A549 (cell line): ENCODE results near the gene MAPKAPK3. TPM values are rescaled to one million over a fixed set of nuclear protein-coding genes. Genes with fewer than 3 reads are reported as not detected.

Source experiments
- ATAC-seq, 2 experiments: fragments of 200-7000 bp in 1 of 2; fragments of >200 bp in 1 of 2; cut with Nextera tagmentation in 1 of 2; cut with Tn5 transposase in 1 of 2; 3 replicates each; pipeline versions ENCODE4 v1.8.0 to v1.9.1; 2018 to 2020; ENCODE audit warnings: mild to moderate bottlenecking in 1 of 2, moderate library complexity in 1 of 2
- CTCF ChIA-PET: fragments of 300-600 bp; sonication (Branson Sonifier 250); formaldehyde crosslinking; extraction: SDS; loops from one replicate; lab custom pipeline; 2021; ENCODE audit warnings: antibody characterized with exemption, inconsistent platforms; lab: Yijun Ruan, JAX
- POLR2A ChIA-PET: fragments of 350-600 bp; formaldehyde crosslinking; extraction: SDS; loops from one replicate; lab custom pipeline; 2021; ENCODE audit warnings: antibody characterized with exemption, inconsistent platforms; lab: Yijun Ruan, JAX
- DNase-seq, 2 experiments: peaks; one replicate each; pipeline versions ENCODE4 v3.0.0 to v3.0.0-alpha.2; 2011 to 2016; ENCODE audit warnings: low read depth in 1 of 2, low spot score in 1 of 2
- FAIRE-seq: peaks from 2 replicates; lab custom pipeline; 2011; peaks lifted over from hg19 to GRCh38; lab: Jason Lieb, UNC
- H3K27ac ChIP-seq, 2 experiments: fragments of >200 bp; sonication (Bioruptor Twin); formaldehyde crosslinking; 3 replicates each; pipeline ENCODE4 v1.5.1; 2016 to 2017
- H3K4me1 ChIP-seq: fragments of >200 bp; sonication (Bioruptor Twin); formaldehyde crosslinking; 3 replicates; pipeline ENCODE4 v1.6.1; 2016
- H3K4me2 ChIP-seq: fragments of >200 bp; sonication (Bioruptor Twin); formaldehyde crosslinking; 3 replicates; pipeline ENCODE4 v1.6.1; 2016
- H3K4me3 ChIP-seq: fragments of >200 bp; sonication (Bioruptor Twin); formaldehyde crosslinking; 3 replicates; pipeline ENCODE4 v1.5.1; 2016
- H3K9me3 ChIP-seq: fragments of >200 bp; sonication (Bioruptor Twin); formaldehyde crosslinking; 3 replicates; pipeline ENCODE4 v1.6.1; 2016
- ATOH8 ChIP-seq: fragments of 250-450 bp; sonication (Bioruptor Pico); IDR thresholded peaks from 2 replicates; pipeline ENCODE4 v1.5.0; 2020; ENCODE audit warnings: low read depth, mild to moderate bottlenecking, moderate library complexity
- CBX2 ChIP-seq: fragments of 200-600 bp; sonication (generic); IDR thresholded peaks from 2 replicates; pipeline ENCODE4 v1.6.1; 2016; ENCODE audit warnings: low read depth, mild to moderate bottlenecking, borderline replicate concordance
- CHD4 ChIP-seq: fragments of 200-600 bp; sonication (generic); IDR thresholded peaks from 2 replicates; pipeline ENCODE4 v1.6.1; 2016; ENCODE audit warnings: antibody characterized with exemption, mild to moderate bottlenecking, borderline replicate concordance
- E2F6 ChIP-seq: IDR thresholded peaks from 2 replicates; pipeline ENCODE4 v1.6.1; 2012; ENCODE audit warnings: low read depth, borderline replicate concordance
- HMGXB4 ChIP-seq: fragments of 250-450 bp; sonication (Bioruptor Pico); IDR thresholded peaks from 2 replicates; pipeline ENCODE4 v1.5.0; 2021; ENCODE audit warnings: mild to moderate bottlenecking, moderate library complexity, borderline replicate concordance
- HOXB5 ChIP-seq: fragments of 250-450 bp; sonication (Bioruptor Pico); IDR thresholded peaks from 2 replicates; pipeline ENCODE4 v1.5.0; 2020; ENCODE audit warnings: mild to moderate bottlenecking, moderate library complexity
- JUN ChIP-seq, 2 experiments: fragments of >200 bp; sonication (Bioruptor Twin); formaldehyde crosslinking; IDR thresholded peaks; 2 replicates in 1 of 2; 3 replicates in 1 of 2; pipeline ENCODE4 v1.6.1; 2016 to 2017
- MAZ ChIP-seq: fragments of 150-350 bp; IDR thresholded peaks from 2 replicates; pipeline ENCODE4 v1.6.1; 2014; ENCODE audit warnings: antibody characterized with exemption, low read depth, low read length, borderline replicate concordance
- MYC ChIP-seq: IDR thresholded peaks from 2 replicates; pipeline ENCODE4 v1.6.1; 2012; ENCODE audit warnings: mild to moderate bottlenecking, inconsistent platforms, low read length, improper control_type of control experiment, borderline replicate concordance
- REST ChIP-seq: fragments of 200-600 bp; sonication (generic); IDR thresholded peaks from 2 replicates; pipeline ENCODE4 v1.6.1; 2016; ENCODE audit warnings: antibody characterized with exemption, mild to moderate bottlenecking, moderate library complexity
- ZFP36 ChIP-seq: fragments of 450-650 bp; IDR thresholded peaks from 2 replicates; pipeline ENCODE4 v1.6.1; 2014; ENCODE audit warnings: borderline replicate concordance; ENCODE audit not compliant: partially characterized antibody
- WGBS: methylation state at CpG from one replicate; pipeline ENCODE4 v1.1.6; 2017; ENCODE audit errors: missing lambda C conversion rate; 5-methylcytosine and 5-hydroxymethylcytosine counted together
- polyA plus RNA-seq, 4 experiments: library from polyadenylated mRNA; depleted of rRNA in 3 of 4; stranded (reverse); fragments of >200 nt; fragmentation: RNase III in 1 of 4; extraction: RNeasy Plus Mini Kit Qiagen cat#74134 plus additional on column Dnase treatment in 1 of 4; gene quantifications; 2 replicates in 3 of 4; 3 replicates in 1 of 4; pipeline ENCODE4 v1.2.3, GENCODE V29; 2011 to 2017

Gene MAPKAPK3
- polyA plus RNA-seq, 2 of the 4 experiments (the other 2 are of a cell fraction), result 14.6 to 16.5 TPM

GRCh38 chr3:50607271-50608091 lies 9.5 kb upstream of the MAPKAPK3 start:
- Histone ChIP-seq H3K4me1 (peaks cover 27% of the 10 kb centered on the region), H3K4me2 (no peak overlapping the region), H3K4me3 (no peak overlapping the region), H3K9me3 (no peaks in the 10 kb centered on the region), H3K27ac (no peak overlapping the region)
- no peak for TF ChIP-seq ATOH8
- no peak for TF ChIP-seq REST
- TF ChIP-seq MAZ, result no peak
- no peak for TF ChIP-seq ZFP36
- TF ChIP-seq MYC, result no peak
- no peak for TF ChIP-seq CHD4
- DNase-seq (no peak), ATAC-seq (no peak), FAIRE-seq (no peak)
- 92% methylated on average over 21 of the region's 29 CpGs for WGBS
- ChIA-PET CTCF (interaction anchor here (0.7 to 18.5 kb wide), 3 partner anchors 9 to 56 kb away, joined by 3 to 375 read pairs (median 4); partner anchors contain the start of genes C3orf18, HEMK1 and MAPKAPK3), POLR2A (no interaction called here)

- Histone ChIP-seq H3K4me2 (no peak overlapping the region), H3K27ac (no peak overlapping the region), H3K4me3 (no peak overlapping the region), H3K4me1 (peaks cover 25% of the 10 kb centered on the region), H3K9me3 (no peaks in the 10 kb centered on the region)
- CTCF ChIA-PET, result interaction anchor here (0.7 to 18.5 kb wide), 4 partner anchors 8 to 803 kb away, joined by 3 to 375 read pairs (median 4); partner anchors contain the start of genes C3orf18, HEMK1 and MAPKAPK3
- no peak for TF ChIP-seq HMGXB4 (CRISPR knock-in tag)
- TF ChIP-seq E2F6, result no peak
- TF ChIP-seq CBX2, result no peak
- no peak for TF ChIP-seq HOXB5 (CRISPR knock-in tag)
- no peak for TF ChIP-seq JUN (IDR thresholded peaks at IDR 0.05)
- ATAC-seq (no peak), DNase-seq (no peak), FAIRE-seq (no peak)
- POLR2A ChIA-PET, result no interaction called here
- WGBS, result 40% methylated on average over 1 of the region's 7 CpGs
Measured at GRCh38 chr3:50608278-50608677, 8.7 kb upstream of the MAPKAPK3 start.
